Hindlimb muscle (tissue), 1 donor: ENCODE measurements around the gene KLHL17. TPM values are rescaled to one million over a fixed set of nuclear protein-coding genes. Genes with fewer than 3 reads are reported as not detected.

Experiments
- DNase-seq: peaks from one replicate; pipeline ENCODE4 v3.0.0-alpha.2; 2013
- polyA plus RNA-seq: library from polyadenylated mRNA; unstranded; fragments of 120-200 nt; gene quantifications from one replicate; pipeline ENCODE4 v1.2.1, GENCODE V29; 2013; ENCODE audit not compliant: insufficient read length

KLHL17 gene
- polyA plus RNA-seq: 6.0 TPM

GRCh38 chr1:960363-961131 is at the start of gene KLHL17:
Gene KLHL17, plus strand, starts transcription at chr1:960584. Its CDS starts 110 bp downstream, at chr1:960694.
- peak; percentile 60 for DNase-seq

GRCh38 chr1:910881-911721 is 49.3 kb upstream of the KLHL17 start:
- DNase-seq: no peak

- no peak for DNase-seq
Observed at GRCh38 chr1:911875-912739, 48.3 kb upstream of the KLHL17 start.

- DNase-seq: no peak
Observed at GRCh38 chr1:912740-913301, 47.6 kb upstream of the KLHL17 start.

- DNase-seq: no peak
Observed at GRCh38 chr1:913491-914130, 46.8 kb upstream of the KLHL17 start.

GRCh38 chr1:914131-914890 is 46.1 kb upstream of the KLHL17 start:
- DNase-seq: no peak

- no peak for DNase-seq
Observed at GRCh38 chr1:914891-915280, 45.5 kb upstream of the KLHL17 start.

GRCh38 chr1:915295-916172 is 44.9 kb upstream of the KLHL17 start:
- no peak for DNase-seq

GRCh38 chr1:916173-917075 is 44.0 kb upstream of the KLHL17 start:
- DNase-seq: no peak

- no peak for DNase-seq
Observed at GRCh38 chr1:917076-917459, 43.3 kb upstream of the KLHL17 start.

- DNase-seq: no peak
Observed at GRCh38 chr1:917466-918091, 42.8 kb upstream of the KLHL17 start.

- DNase-seq: no peak
Observed at GRCh38 chr1:918353-918752, 42.0 kb upstream of the KLHL17 start.

GRCh38 chr1:918843-919242 is 41.5 kb upstream of the KLHL17 start:
- DNase-seq: no peak

- DNase-seq: no peak
Observed at GRCh38 chr1:919271-919872, 41.0 kb upstream of the KLHL17 start.

- no peak for DNase-seq
Observed at GRCh38 chr1:920010-920409, 40.4 kb upstream of the KLHL17 start.

GRCh38 chr1:920521-920920 is 39.9 kb upstream of the KLHL17 start:
- DNase-seq: no peak

GRCh38 chr1:921011-921837 is 39.2 kb upstream of the KLHL17 start:
- DNase-seq: peak; percentile 83
